GM18909 (cell line): ENCODE measurements around the gene COL4A5.
"Not testable (repeated sequence)": the region's sequence is repeated elsewhere in the genome, so short reads cannot be mapped to it uniquely, and the experiment has no call there.

Experiments used
- ATAC-seq: cut with Tn5 transposase; IDR thresholded peaks from one replicate; pipeline ENCODE4 v1.9.1; 2021; ENCODE audit warnings: mild to moderate bottlenecking; ENCODE audit not compliant: unreplicated experiment, poor library complexity

COL4A5 gene

DNA sequence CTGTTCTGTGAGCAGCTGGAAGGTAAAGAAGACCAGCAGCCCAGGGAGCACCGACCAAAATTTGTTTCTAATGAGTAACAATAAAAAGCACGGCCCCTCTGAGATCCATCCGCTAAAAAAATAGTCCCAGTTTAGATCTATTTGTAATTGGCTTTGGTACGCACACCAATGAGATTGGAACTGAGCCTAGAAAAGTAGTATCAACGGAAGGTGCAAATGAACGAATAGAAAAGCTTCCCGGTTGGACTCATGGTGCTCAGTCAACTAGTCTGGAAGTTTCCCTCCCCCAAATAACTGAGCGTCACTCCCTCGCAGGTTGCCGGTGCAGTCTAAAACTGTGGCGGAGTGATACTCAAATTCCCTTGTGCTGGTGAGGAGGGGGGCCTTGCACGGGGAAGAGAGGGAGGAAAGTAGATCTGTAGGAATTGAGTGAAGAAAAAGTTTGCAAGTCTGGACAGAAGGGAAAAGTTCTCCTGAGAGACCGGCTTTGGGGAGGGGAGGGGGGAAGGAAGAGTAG, at the start of gene COL4A5:
COL4A5 (plus strand) TSS at position 413 of the 517 bp plus-strand sequence. CDS start 288 bp downstream, outside the sequence.
- ATAC-seq = no peak

DNA sequence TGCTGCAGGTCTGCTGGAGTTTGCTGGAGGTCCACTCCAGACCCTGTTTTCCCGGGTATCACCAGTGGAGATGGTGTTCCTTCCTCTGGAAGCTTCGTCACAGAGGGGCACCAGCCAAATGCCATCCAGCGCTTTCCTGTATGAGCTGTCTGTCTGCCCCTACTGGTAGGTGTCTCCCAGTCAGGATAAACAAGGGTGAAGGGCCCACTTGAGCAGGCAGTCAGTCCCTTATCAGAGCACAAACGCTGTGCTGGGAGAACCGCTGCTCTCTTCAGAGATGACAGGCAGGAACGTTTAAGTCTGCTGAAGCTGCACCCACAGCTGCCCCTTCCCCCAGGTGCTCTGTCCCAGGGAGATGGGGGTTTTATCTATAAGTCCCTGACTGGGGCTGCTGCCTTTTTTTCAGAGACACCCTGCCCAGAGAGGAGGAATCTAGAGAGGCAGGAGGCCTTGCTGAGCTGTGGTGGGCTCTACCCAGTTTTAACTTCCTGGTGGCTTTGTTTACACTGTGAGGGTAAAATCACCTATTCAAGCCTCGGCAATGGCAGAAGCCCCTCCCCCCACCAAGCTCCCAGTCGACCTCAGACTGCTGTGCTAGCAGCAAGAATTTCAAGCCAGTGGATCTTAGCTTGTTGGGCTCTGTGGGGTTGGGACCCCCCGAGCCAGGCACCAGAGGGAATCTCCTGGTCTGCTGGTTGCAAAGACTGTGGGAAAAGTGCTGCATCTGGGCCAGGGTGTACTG, 48.5 kb upstream of the COL4A5 start:
- not testable (repeated sequence) for ATAC-seq

DNA sequence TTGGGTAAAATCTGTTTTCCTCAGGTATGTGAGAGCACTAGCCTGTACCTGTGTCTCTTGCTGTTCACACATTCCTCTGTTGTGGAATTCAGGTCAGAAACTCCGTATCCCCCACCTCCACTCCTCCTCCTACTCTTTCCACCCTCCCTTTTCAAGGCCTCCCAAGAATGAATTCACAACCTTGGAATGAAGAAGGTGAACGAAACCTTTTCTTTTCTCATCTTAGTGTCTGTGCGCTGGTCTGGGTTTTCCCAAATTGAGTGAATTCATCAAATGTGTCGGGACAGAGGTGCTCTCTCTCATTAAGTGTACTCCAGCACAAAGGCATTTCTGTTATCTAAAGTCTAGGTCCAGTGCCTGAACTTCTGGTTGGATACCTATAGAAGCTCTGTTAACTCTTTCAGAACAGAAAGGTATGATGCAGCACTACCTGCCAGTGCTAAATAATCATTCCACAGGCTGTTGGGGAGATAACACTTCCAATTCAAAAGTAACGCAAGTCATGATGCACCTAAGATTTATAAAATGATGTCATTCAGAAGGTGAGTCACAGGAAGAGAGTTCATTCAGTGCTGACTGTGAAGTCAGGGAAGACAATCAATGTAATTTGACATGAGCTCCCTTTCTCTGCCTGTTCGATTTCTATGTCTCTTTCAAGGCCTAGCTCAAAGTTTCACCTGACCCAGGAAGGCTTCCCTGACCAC, 43.3 kb upstream of the COL4A5 start:
- ATAC-seq = no peak

DNA sequence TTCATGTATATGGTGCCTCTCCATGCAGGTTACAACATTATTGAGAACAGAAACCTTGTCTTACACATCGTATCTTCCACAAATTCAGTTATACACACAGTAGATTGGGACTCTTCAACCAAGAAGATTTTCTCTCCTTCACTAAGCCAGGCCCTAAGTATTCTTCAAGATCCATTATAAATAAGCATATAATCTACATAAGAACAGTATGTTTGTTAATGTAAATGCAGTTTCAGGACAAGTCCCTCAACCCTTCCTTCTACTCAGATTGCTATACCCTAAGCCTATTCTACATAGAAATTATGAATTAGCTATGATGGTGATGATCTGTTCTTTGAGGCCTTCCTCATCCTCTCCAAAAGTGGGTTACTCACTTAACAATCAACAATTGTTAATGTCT, 42.7 kb upstream of the COL4A5 start:
- ATAC-seq = no peak

DNA sequence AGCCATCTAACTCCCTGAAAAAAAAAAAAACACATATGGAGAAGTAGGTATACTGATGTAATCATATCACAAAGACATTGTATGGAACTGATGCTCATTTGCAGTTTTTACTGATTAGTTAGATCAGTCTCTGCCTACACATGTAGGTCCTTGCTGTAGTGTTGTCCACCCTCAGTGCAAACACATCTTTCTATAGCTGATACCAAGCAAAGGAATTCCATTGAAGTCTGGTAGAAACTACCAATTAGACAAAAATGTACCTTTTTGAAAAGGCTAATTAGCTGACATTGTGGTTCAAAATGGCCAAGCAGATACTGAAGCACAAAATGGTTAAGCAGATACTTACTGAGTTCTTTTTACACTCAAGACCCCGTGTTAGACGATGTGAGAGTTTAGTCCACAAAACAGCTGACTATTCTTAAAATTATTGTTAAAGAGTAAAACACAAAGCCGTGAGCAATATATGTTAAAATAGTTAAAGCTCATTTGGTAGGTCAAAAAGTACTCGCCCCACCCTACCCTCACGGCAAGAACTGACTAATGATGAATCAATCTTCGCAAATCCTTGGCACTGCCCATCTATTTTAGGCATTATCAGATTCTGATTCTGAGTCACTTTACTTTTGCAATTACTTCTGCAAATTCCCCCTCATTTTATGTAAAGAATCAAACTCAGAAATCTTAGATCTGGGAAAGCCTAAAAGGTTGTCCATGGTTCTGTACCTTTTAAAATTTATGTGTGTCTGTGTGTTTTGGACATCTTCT, 41.8 kb upstream of the COL4A5 start:
- no peak for ATAC-seq

DNA sequence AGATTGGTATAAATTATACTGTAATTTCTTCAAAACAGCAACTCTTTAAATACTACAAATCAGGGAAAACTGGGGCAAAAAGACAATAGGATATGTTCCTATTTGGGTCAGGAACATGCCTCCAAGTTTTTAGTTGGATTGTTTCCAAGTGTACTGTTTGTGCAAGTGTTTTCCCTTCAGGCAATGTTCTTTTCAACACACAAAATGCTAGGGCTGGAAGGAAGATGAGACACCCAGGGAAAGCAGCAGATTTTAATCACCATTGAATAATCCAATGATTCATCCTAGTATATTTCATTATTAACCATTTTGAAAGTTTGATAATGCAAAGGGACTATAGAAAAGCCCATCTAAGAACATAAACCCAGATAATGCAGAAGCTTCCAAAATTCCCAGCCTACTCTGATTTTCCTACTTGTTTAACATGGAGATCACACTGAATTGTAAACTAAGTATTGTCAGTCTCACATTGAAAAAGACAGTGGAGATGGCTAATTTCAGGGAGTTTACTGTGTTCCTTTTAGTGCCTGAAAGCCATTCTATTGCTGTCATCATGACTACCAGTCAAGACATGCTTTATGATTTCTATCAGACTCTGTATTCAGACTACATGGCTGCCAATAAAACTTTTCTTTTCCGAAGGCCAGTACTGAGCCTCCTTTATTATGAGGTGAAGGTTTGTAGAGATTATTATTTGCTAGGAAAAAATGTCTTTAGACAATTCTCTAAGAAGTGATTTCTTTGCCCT, 40.0 kb upstream of the COL4A5 start:
- no peak for ATAC-seq

DNA sequence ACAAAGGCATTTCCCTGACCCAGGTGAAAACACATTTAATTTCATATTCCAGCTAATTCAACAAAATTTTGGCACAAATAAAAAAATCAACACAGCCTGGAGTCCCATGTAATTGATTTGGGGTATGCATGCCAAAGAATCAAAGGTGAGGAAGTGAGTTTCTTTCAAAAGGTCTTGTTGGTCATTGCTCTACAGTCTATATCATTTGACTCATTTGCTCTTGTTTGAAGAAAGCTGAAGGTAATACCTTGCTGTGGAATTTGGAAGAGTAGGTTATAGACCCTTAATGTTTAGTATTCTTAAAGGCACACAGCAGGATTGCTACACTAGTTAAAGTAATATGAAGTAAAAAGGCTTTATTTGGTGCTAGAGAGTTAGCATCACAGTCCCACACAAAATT, 26.9 kb upstream of the COL4A5 start:
- no peak for ATAC-seq

DNA sequence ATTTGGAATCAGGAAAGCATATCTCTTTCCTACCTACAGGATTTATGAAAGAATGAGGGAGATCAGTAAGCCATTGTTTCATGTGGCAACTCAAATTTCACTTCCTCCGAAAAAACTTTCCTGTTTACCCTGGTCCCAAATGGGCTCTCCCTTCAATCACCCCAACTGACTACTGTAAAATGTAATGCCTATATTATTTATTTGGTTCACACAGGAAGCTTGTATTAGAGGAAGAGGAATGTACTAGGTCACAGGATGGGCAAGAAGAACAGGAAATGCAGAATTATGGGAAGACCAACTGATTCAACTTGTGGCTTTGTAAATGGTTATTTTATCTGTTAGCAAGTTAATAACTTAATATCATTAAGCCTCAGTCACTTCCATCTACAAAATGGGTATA, 24.5 kb upstream of the COL4A5 start:
- no peak for ATAC-seq

DNA sequence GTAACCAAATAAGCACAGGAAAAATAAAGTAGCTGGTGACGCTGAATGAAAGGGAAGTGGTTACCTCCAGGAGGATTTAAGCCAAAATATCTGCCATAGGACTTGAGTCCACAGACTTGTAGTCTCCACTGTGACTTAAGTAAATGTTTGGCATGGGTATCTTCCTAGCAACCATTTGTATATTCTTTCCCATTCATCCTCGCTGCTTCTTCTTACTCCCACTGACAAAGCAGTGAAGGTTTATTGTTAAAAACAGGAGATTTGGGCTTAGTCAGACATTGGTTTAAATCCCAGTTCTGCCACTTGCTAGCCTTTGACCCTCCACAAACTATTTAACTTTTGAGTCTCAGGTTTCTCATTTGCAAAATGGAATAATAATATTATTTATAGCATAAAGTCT, 23.7 kb upstream of the COL4A5 start:
- no peak for ATAC-seq

DNA sequence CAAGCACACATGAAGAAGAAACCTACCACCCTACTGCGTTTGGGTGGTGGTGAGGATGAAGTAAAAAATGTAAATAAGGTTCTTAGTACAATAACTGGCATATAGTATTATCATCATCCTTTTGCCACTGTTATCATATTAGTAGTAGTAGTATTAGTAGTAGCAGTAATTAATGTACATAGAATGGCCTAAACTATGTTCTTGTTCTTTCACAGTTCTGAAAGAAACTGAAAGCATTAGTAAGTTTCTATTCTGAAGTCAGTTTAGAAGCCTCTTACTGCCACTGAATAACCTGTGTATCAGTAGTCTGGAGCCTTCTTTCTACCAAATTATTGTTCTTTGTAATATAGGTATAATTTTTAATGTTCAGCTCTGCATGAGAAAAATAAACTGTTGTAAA, 22.4 kb upstream of the COL4A5 start:
- no peak for ATAC-seq

DNA sequence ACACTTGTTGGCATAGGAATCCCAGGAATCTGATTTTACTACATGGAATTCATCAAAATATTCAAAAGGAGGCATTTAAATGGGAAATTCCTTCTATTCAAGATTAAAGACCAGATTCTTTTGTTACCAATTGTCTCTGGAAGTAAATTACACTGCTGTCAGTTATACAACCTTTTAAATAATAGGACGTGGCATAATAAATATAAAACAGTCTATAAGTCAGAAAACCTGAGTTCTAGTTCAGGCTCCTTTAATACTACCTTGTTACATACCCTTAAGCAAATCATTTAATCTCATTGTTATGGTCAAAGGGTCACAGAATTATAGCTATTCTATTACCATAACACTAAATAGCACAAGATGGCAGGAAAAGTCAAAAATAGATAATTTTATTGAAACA, 20.2 kb upstream of the COL4A5 start:
- ATAC-seq = no peak

DNA sequence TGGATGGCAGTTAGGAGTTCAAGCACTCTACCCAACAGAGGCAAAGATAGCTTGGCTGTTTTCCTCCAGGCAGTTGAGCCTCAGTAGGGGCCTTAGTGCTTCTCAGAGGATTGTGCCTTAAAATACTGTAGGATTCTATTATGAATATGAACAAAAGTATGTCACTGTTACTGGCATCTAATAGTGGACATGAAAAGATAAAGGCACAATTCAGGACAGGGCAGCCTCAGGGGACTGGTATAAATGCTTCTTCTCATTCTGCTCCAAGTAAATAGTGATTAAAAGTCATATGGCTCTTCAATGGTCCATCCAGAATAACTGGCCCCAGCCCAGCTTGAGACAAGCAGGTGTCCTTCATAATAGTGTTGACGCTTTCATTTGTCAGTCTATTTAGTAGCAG, 19.2 kb upstream of the COL4A5 start:
- ATAC-seq = no peak

DNA sequence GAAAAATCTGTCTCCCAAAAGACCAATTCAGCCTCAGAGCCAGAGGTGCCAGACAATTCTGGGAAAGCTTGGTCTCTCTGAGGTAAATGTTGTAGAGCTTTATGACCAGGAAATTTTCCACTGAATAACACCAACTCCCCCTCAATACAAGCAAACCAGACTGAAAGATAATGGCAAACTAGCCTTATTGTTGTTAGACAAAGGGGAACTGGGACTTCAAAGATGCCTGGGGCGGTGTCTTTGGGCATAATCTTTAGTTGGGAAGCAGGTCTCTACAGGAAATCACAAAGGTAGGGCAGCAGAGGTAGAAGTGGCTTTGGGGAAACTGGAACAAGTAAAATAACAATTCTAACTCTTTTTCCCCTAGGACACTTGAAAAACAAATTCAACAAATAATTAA, 13.4 kb upstream of the COL4A5 start:
- no peak for ATAC-seq

DNA sequence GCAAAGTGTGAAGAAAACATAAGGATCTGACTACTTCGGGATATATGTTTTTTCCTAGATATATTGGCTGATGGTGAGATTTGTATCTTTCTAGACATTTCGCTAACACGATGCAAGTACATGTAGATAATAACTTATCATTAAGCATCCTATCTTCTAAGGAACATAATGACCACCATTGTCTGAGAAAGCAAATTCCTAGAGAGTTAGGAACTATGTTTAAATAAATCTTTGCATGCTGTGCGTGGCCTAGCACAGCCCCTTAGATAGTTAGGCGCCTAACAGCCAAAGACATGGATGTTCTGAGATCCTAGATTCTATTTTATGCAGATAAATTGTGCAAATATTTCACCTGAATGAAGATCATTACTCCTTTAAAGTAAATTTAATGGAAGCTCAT, 4.4 kb upstream of the COL4A5 start:
- ATAC-seq = no peak

DNA sequence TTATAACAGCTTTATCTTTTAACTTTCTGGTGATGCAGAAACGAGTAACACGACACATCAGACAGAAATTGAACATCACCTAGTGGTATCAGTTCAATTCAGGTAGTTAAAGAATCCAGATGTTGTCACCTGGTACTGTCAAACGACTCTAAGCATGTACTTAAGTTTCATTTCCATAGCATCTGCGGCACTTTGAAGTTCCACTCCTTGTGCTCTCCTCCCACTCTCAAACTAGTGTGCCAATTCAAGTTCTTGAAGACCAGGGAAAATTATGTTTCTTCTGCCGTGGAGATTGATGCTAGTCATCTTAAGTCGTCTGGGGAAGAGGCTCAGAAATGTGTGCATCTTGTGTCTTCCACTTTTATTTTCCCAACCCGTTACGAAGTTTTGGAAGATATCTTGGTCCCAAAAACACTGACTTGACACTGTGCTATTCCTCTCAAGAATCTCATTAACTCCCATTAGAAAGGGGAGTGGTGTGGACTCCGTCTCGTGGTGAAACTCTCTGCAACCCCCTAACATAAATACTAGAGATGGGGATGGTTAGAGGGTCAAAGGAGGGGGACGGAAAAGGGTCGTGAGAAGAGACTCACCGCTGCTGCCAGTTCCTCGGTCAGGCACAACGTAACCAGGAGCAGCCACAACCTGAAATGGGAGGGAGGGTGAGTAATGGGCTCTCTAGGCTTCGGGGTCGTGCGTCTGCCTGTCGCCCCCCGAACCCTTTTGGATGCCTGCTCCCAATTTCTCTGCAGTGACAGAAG, 2.1 kb upstream of the COL4A5 start:
- ATAC-seq = no peak

DNA sequence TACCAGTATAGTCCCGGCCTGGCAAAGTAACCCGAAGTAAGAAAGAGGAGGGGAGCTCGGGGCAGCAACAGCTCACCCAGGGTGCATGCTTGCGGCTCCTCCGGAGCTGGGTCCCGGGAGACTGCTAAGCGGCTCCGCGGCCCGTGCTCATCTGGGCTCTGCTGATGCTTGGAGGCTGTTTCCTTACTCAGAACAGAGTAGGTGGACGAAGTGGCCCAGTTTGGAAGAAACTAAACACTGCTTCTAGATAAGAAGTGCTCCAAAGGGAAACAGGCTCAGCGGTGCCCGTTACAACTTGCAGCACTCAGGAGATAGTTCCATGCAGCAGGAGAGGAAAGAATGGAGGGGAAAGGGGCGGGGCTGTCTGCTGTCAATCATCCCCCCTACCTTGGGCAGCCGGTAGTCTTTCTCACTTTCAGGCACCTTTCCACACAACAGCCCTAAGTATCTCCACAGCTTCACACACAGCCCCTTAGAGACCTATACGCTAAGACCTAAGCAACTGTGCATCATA, 1.5 kb upstream of the COL4A5 start, which contains the start of gene COL4A6:
COL4A6 (minus strand) TSS at position 313 of the 514 bp plus-strand sequence; CDS start at position 87, 226 bp downstream.
- no peak for ATAC-seq

DNA sequence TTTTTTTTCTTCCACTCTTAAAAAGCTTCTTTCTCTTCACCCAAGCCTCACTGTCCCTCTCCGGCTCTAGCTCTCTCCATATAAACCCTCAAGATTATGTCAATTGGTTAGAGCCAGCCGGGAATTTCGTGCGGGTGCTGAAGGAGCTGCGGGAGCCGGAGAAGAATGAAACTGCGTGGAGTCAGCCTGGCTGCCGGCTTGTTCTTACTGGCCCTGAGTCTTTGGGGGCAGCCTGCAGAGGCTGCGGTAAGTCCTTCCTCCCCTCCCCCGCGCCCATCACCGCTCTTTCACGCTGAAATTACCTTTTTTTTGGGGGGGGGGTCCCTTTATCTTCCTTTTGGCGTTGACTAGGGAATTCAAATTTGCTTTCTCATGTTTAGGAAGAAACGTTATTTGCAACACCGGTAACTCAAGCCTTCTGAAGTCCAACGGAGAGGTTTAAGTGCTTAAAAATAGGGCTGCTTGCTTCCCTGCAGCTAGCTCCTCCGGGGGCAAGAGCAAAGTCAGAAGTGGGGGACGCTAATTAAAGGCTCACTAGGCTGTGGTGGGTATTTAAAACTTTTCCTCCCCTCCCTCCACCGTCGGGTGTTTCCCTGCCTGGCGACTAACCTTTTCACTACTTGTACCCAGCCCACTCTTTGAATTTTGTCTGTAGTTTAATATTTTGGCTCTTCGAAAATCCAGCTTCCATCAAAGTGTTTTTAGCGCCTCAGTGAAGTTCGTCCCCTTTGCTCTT, 491 bp downstream of the COL4A5 start:
- no peak for ATAC-seq

DNA sequence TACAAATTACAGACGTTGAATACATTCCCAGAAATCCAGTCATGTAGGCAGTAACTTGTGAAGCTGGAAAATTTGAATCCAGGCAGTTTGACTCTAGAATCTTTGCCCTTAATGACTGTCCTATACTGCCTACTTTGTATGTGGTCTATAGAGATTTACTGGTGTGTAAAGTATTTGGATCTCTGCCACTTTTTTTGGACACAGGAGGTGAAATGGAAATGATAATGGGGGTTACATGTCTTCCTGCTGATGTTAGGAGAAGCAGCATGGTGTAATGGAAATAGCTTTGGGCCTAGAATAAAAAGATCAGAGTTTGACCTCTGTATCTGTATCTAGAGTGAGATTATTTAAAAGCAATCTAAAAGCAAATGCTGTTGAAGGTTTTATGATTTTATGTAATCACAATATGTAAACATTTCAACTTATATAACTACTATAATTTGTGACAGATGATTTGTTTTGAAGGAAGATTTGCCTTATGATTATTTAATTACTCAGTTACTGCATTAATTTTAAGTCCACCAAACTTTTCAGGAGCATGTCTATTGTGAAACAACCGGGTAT, 3.3 kb downstream of the COL4A5 start:
- ATAC-seq = no peak
